ENCODE measurements around the gene EIF5. TPM values are rescaled to one million over a fixed set of nuclear protein-coding genes. Genes with fewer than 3 reads are reported as not detected.

The EIF5 gene
- total and polyA plus RNA-seq, 2 of the 8 experiments (the other 6 are each of a cell fraction or from before 2014, with no cell fraction given), result 179 to 323 TPM

GRCh38 chr14:103292426-103293374, 41.3 kb upstream of the EIF5 start (continued):
- TF ChIP-seq SIX5 (IDR thresholded peaks at IDR 0.05; ENCODE audit: low read depth, low read length), result no peak
- no peak for TF ChIP-seq KDM5A (IDR thresholded peaks at IDR 0.05; ENCODE audit: low read length)
- TF ChIP-seq MAX (IDR thresholded peaks at IDR 0.05), result no peak
- TF ChIP-seq, protein P1, sequence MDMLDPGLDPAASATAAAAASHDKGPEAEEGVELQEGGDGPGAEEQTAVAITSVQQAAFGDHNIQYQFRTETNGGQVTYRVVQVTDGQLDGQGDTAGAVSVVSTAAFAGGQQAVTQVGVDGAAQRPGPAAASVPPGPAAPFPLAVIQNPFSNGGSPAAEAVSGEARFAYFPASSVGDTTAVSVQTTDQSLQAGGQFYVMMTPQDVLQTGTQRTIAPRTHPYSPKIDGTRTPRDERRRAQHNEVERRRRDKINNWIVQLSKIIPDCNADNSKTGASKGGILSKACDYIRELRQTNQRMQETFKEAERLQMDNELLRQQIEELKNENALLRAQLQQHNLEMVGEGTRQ (IDR thresholded peaks at IDR 0.05; ENCODE audit: low read length), result no peak
- no peak for TF ChIP-seq HDAC6 (IDR thresholded peaks at IDR 0.05; ENCODE audit: low read depth, low read length)
- no peak for TF ChIP-seq CEBPB (IDR thresholded peaks at IDR 0.05; ENCODE audit: low read depth, low read length)
- TF ChIP-seq NANOG (IDR thresholded peaks at IDR 0.05; ENCODE audit: insufficient read depth, low read depth, low read length, poor library complexity, severe bottlenecking), result no peak
- TF ChIP-seq RAD21 (IDR thresholded peaks at IDR 0.05 in 1 of 2, conservative IDR thresholded peaks at IDR 0.05 in 1 of 2; ENCODE audit: low read depth in 2 of 2, low read length in 2 of 2), result peak; percentile 96 to 98
